GM12878 (cell line): ENCODE measurements around the gene PRKCQ. TPM values are rescaled to one million over a fixed set of nuclear protein-coding genes. Genes with fewer than 3 reads are reported as not detected.

Source experiments
- ATAC-seq: fragments of 200-7000 bp; cut with Tn5 transposase; 3 replicates; pipeline ENCODE4 v1.9.1; 2020; ENCODE audit warnings: mild to moderate bottlenecking, moderate library complexity
- BruUV-seq: library from RNA; stranded (reverse); fragments of 400-500 nt; replicated peaks from 2 replicates; lab custom pipeline; 2021; lab: Mats Ljungman, UMichigan
- CTCF ChIA-PET: fragments of 300-600 bp; sonication (Branson Sonifier 250); formaldehyde crosslinking; extraction: SDS; loops from one replicate; lab custom pipeline; 2021; ENCODE audit warnings: inconsistent platforms; lab: Yijun Ruan, JAX
- POLR2A ChIA-PET: fragments of 350-600 bp; formaldehyde crosslinking; extraction: SDS; loops from one replicate; lab custom pipeline; 2021; ENCODE audit warnings: inconsistent platforms; lab: Charles Lee
- RAD21 ChIA-PET: fragments of 300-600 bp; sonication (Branson Sonifier 250); formaldehyde crosslinking; loops from one replicate; lab custom pipeline; 2023; ENCODE audit warnings: antibody characterized with exemption; ENCODE audit not compliant: unreplicated experiment; lab: Charles Lee
- SMC1A ChIA-PET: fragments of 300-600 bp; sonication (Branson Sonifier 250); formaldehyde crosslinking; loops from one replicate; lab custom pipeline; 2023; ENCODE audit not compliant: unreplicated experiment, uncharacterized antibody; lab: Charles Lee
- DNase-seq: peaks from one replicate; pipeline ENCODE4 v3.0.0-alpha.2; 2011; ENCODE audit warnings: low read depth, low spot score
- FAIRE-seq: peaks from 3 replicates; lab custom pipeline; 2011; peaks lifted over from hg19 to GRCh38; lab: Jason Lieb, UNC
- H2AFZ ChIP-seq: 2 replicates; pipeline ENCODE4 v1.6.0; 2011; ENCODE audit warnings: low read depth, low read length, control low read depth; ENCODE audit not compliant: control insufficient read depth
- H3K27ac ChIP-seq: 2 replicates; pipeline ENCODE4 v1.5.1; 2011; ENCODE audit warnings: control low read depth; ENCODE audit not compliant: control insufficient read depth, insufficient read depth
- H3K27me3 ChIP-seq, 2 experiments: replicated peaks in 1 of 2; 2 replicates each; pipeline versions ENCODE4 v1.6.0 to v1.6.1; 2011; ENCODE audit warnings: low read length in 1 of 2; ENCODE audit not compliant: control insufficient read depth in 2 of 2, insufficient read depth in 2 of 2
- H3K36me3 ChIP-seq, 2 experiments: 2 replicates each; pipeline ENCODE4 v1.5.1; 2011; ENCODE audit warnings: low read length in 1 of 2; ENCODE audit not compliant: control insufficient read depth in 2 of 2, insufficient read depth in 2 of 2
- H3K4me1 ChIP-seq: 2 replicates; pipeline ENCODE4 v1.6.1; 2011; ENCODE audit warnings: mild to moderate bottlenecking, low read length, moderate library complexity, mixed read lengths; ENCODE audit not compliant: control insufficient read depth, insufficient read depth
- H3K4me2 ChIP-seq: 2 replicates; pipeline ENCODE4 v1.6.0; 2011; ENCODE audit warnings: control low read depth; ENCODE audit not compliant: control insufficient read depth, insufficient read depth
- H3K4me3 ChIP-seq: fragments of 200-600 bp; sonication (generic); 2 replicates; pipeline ENCODE4 v1.5.1; 2016
- H3K79me2 ChIP-seq: 2 replicates; pipeline ENCODE4 v1.6.0; 2011; ENCODE audit warnings: low read length; ENCODE audit not compliant: control insufficient read depth, insufficient read depth
- H3K9ac ChIP-seq: 2 replicates; pipeline ENCODE4 v1.8.0; 2011; ENCODE audit warnings: low read length, control low read depth, mixed read lengths; ENCODE audit not compliant: control insufficient read depth, insufficient read depth
- H3K9me3 ChIP-seq: replicated peaks from 3 replicates; pipeline ENCODE4 v1.5.1; 2011; ENCODE audit warnings: mild to moderate bottlenecking, low read length; ENCODE audit not compliant: control insufficient read depth, insufficient read depth
- H4K20me1 ChIP-seq: 2 replicates; pipeline ENCODE4 v1.6.0; 2011; ENCODE audit not compliant: control insufficient read depth, insufficient read depth
- PKNOX1 ChIP-seq: fragments of 450-650 bp; IDR thresholded peaks from 2 replicates; pipeline ENCODE4 v1.6.1; 2016; ENCODE audit warnings: mild to moderate bottlenecking
- SIN3A ChIP-seq: IDR thresholded peaks from 2 replicates; pipeline ENCODE4 v1.6.1; 2012; ENCODE audit warnings: low read depth, low read length, improper control_type of control experiment
- ZNF384 ChIP-seq: IDR thresholded peaks from 2 replicates; pipeline ENCODE4 v1.6.1; 2012; ENCODE audit warnings: low read depth, mild to moderate bottlenecking, low read length, improper control_type of control experiment, borderline replicate concordance
- WGBS: methylation state at CpG from one replicate; pipeline ENCODE4 v1.1.6; 2016; ENCODE audit warnings: low lambda C conversion rate; ENCODE audit not compliant: insufficient replicate concordance, insufficient coverage; ENCODE audit errors: missing lambda C conversion rate; 5-methylcytosine and 5-hydroxymethylcytosine counted together
- in situ Hi-C: fragments of 300-500 bp; cut with MboI; formaldehyde crosslinking; loops from 9 replicates; pipeline ENCODE4 v1.14.3; 2018; ENCODE audit warnings: mixed read lengths
- intact Hi-C: fragments of 100-400 bp; cut with micrococcal nuclease; formaldehyde crosslinking; loops from one replicate; pipeline ENCODE4 v1.14.2; 2022; ENCODE audit not compliant: unreplicated experiment
- polyA plus RNA-seq, 11 experiments: library from polyadenylated mRNA; depleted of rRNA in 4 of 11; unstranded in 6 of 11; stranded (reverse) in 5 of 11; fragments of >200 nt; fragmentation: Nextera tagmentation in 4 of 11; fragmentation: Illumina TruSeq in 1 of 11; extraction: Ambion mirVana in 4 of 11; extraction: Trizol in 1 of 11; gene quantifications; 1 replicate in 1 of 11; 2 replicates in 10 of 11; pipeline versions ENCODE4 v1.2.1 to v1.2.3, GENCODE V29; 2011 to 2016; ENCODE audit warnings: inconsistent platforms in 2 of 11, missing spikeins in 2 of 11, low read depth in 1 of 11
- total RNA-seq, 4 experiments: library from RNA; depleted of rRNA in 3 of 4; stranded (reverse); fragments of >200 nt in 3 of 4; fragmentation: Illumina TruSeq in 1 of 4; extraction: Trizol in 1 of 4; gene quantifications; 2 replicates each; pipeline versions ENCODE4 v1.2.1 to v1.2.3, GENCODE V29; 2013 to 2021
- TF ChIP-seq, protein P1 (sequence below): fragments of 450-650 bp; IDR thresholded peaks from 2 replicates; pipeline ENCODE4 v1.6.1; 2017; ENCODE audit warnings: low read depth, mild to moderate bottlenecking, moderate library complexity
- TF ChIP-seq, protein P2 (sequence below): fragments of 450-650 bp; IDR thresholded peaks from 2 replicates; pipeline ENCODE4 v1.6.1; 2014; ENCODE audit warnings: mild to moderate bottlenecking

The PRKCQ gene
- total and polyA plus RNA-seq, 10 of the 15 experiments (the other 5 are each of a cell fraction or from before 2014, with no cell fraction given) = 0.26 to 8.9 (median 0.98) TPM

DNA sequence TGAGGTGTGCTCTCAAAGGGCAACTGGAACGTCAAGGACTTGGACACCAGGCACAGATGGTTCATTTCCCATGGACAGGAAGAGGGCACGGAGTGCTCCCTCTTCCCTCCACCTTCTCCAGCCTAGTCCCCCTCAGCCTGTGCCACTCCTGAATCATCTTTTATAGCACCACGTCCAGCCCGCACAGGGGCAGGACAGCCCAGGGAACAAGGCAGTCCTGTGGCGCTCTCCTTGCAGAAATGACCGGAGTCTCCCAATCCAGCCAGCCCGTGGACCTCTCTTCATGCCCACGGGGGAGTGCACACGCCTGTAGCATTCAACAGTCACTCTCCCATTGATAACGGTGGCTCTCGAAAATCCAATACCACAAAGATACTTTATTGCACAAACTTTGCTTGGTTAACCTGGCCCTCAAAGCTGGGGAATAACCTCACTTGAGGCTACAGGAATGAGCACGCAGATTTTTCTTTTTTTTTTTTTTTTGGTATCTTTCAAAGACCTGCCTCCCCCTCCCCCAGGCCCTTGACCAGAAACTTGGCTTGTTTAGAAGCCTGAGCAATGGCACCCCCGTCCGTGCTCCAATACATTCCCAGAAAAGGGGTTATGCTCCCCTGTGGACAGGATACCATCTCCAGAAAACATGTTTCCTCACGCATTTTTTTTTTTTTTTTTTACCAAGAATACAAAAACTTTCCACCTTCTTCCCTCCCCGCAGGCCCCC, 733 bp downstream of the PRKCQ start:
- H3K4me3 ChIP-seq = no peak overlapping the region
- intact Hi-C loops = loop anchor here (5.0 kb wide), 1 partner anchor 162 kb away; no protein-coding TSS in a partner anchor

More for the DNA sequence above, 733 bp downstream of the PRKCQ start:
- Histone ChIP-seq H2AFZ (no peak overlapping the region), H3K9ac (no peak overlapping the region), H3K27ac (no peak overlapping the region), H4K20me1 (no peaks in the 10 kb centered on the region), H3K4me1 (no peaks in the 10 kb centered on the region), H3K36me3 (no peaks in the 10 kb centered on the region), H3K27me3 (peaks cover 5 to 6% of the 10 kb centered on the region in 2 experiments), H3K9me3 (no peaks in the 10 kb centered on the region), H3K4me2 (no peak overlapping the region; the same call in 1 of the 2 replicates), H3K79me2 (no peaks in the 10 kb centered on the region)
- 5% methylated on average over 16 of the region's 16 CpGs for WGBS
- no TSS peak for BruUV-seq
- no peak for DNase-seq
- in situ Hi-C loops = no loop called here
- ChIA-PET POLR2A (interaction anchor here (0.6 kb wide), 1 partner anchor 16 kb away, joined by 3 read pairs; no protein-coding TSS in a partner anchor), SMC1A (interaction anchor here (1.1 to 3.3 kb wide), 5 partner anchors 12 to 132 kb away, joined by 3 to 28 read pairs (median 11); no protein-coding TSS in a partner anchor), RAD21 (interaction anchor here (0.6 to 1.0 kb wide), 2 partner anchors 13 to 112 kb away, joined by 3 read pairs; no protein-coding TSS in a partner anchor), CTCF (interaction anchor here (0.6 to 3.3 kb wide), 6 partner anchors 16 to 1043 kb away, joined by 3 to 22 read pairs (median 3); no protein-coding TSS in a partner anchor)
- TF ChIP-seq, protein P1, sequence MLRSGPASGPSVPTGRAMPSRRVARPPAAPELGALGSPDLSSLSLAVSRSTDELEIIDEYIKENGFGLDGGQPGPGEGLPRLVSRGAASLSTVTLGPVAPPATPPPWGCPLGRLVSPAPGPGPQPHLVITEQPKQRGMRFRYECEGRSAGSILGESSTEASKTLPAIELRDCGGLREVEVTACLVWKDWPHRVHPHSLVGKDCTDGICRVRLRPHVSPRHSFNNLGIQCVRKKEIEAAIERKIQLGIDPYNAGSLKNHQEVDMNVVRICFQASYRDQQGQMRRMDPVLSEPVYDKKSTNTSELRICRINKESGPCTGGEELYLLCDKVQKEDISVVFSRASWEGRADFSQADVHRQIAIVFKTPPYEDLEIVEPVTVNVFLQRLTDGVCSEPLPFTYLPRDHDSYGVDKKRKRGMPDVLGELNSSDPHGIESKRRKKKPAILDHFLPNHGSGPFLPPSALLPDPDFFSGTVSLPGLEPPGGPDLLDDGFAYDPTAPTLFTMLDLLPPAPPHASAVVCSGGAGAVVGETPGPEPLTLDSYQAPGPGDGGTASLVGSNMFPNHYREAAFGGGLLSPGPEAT = 0 out of 2 replicates have a peak, but pooled peaks have one; percentile 17
- no peak for TF ChIP-seq SIN3A
- TF ChIP-seq ZNF384 = peak; percentile 51; the same call in 1 of the 2 replicates
- no peak for TF ChIP-seq PKNOX1
- TF ChIP-seq, protein P2, sequence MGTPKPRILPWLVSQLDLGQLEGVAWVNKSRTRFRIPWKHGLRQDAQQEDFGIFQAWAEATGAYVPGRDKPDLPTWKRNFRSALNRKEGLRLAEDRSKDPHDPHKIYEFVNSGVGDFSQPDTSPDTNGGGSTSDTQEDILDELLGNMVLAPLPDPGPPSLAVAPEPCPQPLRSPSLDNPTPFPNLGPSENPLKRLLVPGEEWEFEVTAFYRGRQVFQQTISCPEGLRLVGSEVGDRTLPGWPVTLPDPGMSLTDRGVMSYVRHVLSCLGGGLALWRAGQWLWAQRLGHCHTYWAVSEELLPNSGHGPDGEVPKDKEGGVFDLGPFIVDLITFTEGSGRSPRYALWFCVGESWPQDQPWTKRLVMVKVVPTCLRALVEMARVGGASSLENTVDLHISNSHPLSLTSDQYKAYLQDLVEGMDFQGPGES = no peak
- ATAC-seq = no peak; the same call in 2 of the 3 replicates
- FAIRE-seq = no peak
